Kidney epithelial cell (primary cell): ENCODE measurements around the gene DDAH1. TPM values are rescaled to one million over a fixed set of nuclear protein-coding genes. Genes with fewer than 3 reads are reported as not detected.

Source experiments
- DNase-seq: peaks from one replicate; pipeline ENCODE4 v3.0.0-alpha.2; 2010; ENCODE audit warnings: low read depth
- H3K27me3 ChIP-seq: 2 replicates; pipeline ENCODE4 v1.6.0; 2011; ENCODE audit warnings: low read length; ENCODE audit not compliant: control insufficient read depth, insufficient read depth
- H3K36me3 ChIP-seq: 2 replicates; pipeline ENCODE4 v1.5.1; 2011; ENCODE audit warnings: low read length; ENCODE audit not compliant: control insufficient read depth, insufficient read depth
- H3K4me3 ChIP-seq: 2 replicates; pipeline ENCODE4 v1.5.1; 2011; ENCODE audit warnings: low read depth, mild to moderate bottlenecking, control low read depth, low read length
- total RNA-seq: library from RNA; depleted of rRNA; stranded (reverse); fragments of >200 nt; gene quantifications from 2 replicates; pipeline ENCODE4 v1.2.3, GENCODE V29; 2015
- TF ChIP-seq, protein P1 (sequence below): IDR thresholded peaks from 2 replicates; pipeline ENCODE4 v1.5.1; 2011; ENCODE audit warnings: mild to moderate bottlenecking, moderate library complexity, low read length, control low read depth, inconsistent platforms; ENCODE audit not compliant: insufficient read depth, poor library complexity, severe bottlenecking

DDAH1 gene
- total RNA-seq, 1 donor from 2014 or later: 33.4 TPM

DNA sequence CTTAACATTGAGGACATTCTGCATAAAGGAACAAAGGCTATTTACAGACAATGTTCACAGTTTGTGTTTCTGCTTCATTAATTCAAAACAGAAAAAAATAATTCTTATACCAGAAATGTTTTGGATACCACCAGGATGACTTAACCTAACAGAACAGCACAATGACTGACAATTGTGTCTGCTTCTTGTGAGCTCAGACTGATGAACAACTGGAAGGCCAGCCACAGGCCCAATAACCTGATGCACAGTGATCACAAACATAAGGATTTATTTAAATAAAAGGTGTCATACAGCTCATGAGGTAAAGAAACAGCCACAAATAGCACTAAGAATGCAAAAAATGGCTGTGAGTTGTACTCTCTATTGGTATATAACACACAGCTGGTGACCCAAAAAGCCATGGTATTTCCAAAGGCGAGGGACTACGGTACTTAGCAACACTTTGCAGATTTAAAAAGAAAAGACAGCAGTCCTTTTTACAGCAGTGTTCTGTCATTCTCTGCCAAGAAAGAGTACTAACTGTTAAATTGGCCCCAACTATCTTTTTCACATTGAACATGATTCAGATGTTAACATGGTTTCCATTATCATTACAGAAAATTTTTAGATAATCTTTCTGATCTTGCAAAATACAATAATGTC lies 32.1 kb upstream of the DDAH1 start:
- Histone ChIP-seq H3K27me3 (no peaks in the 10 kb centered on the region), H3K36me3 (no peaks in the 10 kb centered on the region), H3K4me3 (no peak overlapping the region)
- TF ChIP-seq, protein P1, sequence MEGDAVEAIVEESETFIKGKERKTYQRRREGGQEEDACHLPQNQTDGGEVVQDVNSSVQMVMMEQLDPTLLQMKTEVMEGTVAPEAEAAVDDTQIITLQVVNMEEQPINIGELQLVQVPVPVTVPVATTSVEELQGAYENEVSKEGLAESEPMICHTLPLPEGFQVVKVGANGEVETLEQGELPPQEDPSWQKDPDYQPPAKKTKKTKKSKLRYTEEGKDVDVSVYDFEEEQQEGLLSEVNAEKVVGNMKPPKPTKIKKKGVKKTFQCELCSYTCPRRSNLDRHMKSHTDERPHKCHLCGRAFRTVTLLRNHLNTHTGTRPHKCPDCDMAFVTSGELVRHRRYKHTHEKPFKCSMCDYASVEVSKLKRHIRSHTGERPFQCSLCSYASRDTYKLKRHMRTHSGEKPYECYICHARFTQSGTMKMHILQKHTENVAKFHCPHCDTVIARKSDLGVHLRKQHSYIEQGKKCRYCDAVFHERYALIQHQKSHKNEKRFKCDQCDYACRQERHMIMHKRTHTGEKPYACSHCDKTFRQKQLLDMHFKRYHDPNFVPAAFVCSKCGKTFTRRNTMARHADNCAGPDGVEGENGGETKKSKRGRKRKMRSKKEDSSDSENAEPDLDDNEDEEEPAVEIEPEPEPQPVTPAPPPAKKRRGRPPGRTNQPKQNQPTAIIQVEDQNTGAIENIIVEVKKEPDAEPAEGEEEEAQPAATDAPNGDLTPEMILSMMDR: no peak
- DNase-seq: no peak

DNA sequence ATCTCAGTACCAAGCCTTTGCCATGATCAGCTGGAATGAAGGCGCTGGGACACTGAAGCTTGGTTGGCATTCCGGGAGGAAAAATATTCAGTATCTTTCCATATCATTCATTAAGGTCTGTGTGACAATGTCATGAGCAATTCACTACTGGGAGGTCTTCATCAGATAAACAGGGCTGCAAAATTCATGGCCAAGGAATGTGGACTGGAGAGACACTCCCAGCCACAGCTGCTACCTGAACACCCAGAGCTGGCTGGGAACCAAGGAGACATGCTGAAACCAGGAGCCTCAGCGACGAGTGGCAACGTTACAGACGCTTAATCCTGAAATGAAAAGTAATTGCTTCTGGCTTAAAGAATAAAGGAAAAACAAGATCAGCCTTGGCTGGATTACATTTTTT lies 30.6 kb upstream of the DDAH1 start:
- DNase-seq: peak; percentile 67
- H3K4me3 ChIP-seq: no peak overlapping the region
- TF ChIP-seq, protein P1: no peak

DNA sequence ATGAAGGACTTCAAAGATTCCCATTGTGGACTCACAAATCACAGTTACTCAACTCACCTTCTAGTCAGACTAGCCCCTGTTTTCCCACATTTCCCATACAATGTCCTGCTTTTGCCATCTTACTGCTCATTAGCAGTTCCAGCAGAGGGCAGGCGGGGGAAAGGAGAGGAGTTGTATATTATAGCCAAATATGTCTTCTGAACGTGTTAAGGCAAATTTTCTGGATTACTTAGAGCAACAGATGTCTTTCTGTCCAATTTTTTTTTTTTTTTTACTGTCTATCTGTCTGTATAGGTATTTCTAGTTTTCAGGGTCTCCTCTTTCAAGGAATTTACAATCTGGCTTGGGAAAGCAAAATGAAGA lies 29.9 kb upstream of the DDAH1 start:
- TF ChIP-seq, protein P1: peak; percentile 35
- no peak for DNase-seq
- Histone ChIP-seq H3K4me3 (no peak overlapping the region), H3K36me3 (no peaks in the 10 kb centered on the region), H3K27me3 (no peaks in the 10 kb centered on the region)

More for the DNA sequence above, 30.6 kb upstream of the DDAH1 start:
- H3K27me3 ChIP-seq: no peaks in the 10 kb centered on the region
- no peaks in the 10 kb centered on the region for H3K36me3 ChIP-seq

DNA sequence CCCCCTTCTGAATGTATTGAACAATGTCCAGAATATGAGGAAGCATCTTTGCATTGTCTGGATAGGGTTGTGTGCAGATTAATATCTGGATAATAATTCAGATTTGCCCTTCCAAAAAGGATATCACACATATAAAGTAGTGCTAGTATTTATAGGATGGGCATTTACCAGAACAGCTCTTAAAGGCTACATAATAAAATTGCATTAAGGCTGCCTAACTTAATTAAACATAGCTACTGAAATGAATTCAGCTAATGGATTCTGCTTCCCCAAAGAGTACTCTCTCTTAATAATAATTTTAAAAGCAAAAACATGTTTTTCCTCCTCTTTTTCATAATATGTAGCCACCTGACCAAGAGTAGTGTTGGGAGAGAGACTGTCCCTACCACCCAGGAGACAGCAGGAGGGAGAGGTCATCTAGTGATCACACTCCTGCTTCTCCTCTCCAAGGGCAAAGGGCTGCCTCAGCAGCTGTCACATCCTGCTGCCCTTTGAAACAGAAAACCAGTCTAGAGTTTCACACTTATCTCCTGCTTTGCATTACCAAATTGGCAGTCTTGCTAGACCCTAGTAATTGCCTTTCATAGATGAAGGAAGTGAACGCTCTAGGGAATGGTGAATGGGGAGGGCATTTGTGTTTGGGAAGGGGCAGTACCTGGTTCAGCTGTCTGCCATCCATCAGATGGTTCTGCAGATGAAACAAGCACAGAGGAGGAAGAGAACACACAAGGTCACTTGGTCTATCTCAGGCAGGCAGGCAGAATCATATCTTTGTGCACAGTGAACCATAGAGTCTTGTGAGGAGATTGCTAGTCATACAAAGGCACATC lies 29.3 kb upstream of the DDAH1 start:
- DNase-seq: no peak
- TF ChIP-seq, protein P1: no peak
- no peak overlapping the region for H3K4me3 ChIP-seq
- no peaks in the 10 kb centered on the region for H3K27me3 ChIP-seq
- no peaks in the 10 kb centered on the region for H3K36me3 ChIP-seq

DNA sequence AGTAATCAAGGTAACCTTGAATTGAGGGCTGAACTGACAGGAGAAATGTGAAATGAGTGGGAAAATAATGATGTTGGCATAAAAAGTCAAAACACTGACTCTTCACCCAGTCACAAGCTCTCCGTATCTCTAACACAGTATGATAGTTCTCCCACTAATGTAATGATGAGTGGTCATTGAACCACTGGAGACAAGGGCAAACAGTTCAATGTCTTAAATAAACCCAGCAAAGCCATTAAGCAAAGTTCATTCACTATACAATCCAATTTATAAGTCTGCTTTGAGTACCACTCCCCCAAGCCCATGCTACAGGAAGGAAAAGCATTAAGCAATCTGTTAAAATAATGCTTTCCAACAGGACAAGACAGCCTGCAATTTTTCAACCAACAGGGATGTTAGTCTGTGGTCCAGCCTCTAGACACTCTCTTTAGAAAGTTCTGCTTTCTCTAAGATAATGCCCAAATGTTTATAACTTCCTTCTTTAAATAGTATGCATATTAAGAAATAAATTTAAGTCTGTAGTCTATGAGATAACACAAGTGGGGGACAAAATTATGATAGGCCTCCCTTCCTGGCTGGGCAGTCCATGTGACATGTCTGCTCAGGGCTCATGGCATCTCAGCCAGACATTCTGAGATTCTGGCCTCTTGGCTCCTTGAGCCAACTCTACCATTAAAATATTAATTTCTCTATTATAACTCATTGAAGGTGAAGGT lies 25.5 kb upstream of the DDAH1 start:
- TF ChIP-seq, protein P1: no peak
- no peak for DNase-seq
- H3K4me3 ChIP-seq: no peak overlapping the region
- H3K27me3 ChIP-seq: no peaks in the 10 kb centered on the region
- H3K36me3 ChIP-seq: no peaks in the 10 kb centered on the region
